ENCODE measurements around the gene LMAN1L.

LMAN1L gene

GRCh38 chr15:74838137-74838516 lies 25.5 kb downstream of the LMAN1L start:
- no peak for DNase-seq (ENCODE audit: low read depth)

GRCh38 chr15:74838746-74839525 lies 26.3 kb downstream of the LMAN1L start:
- DNase-seq (ENCODE audit: low read depth): no peak

- DNase-seq (ENCODE audit: low read depth): no peak
These were observed 27.1 kb downstream of the LMAN1L start for GRCh38 chr15:74839526-74840395.

- no peak for DNase-seq (ENCODE audit: low read depth)
These were observed 28.5 kb downstream of the LMAN1L start for GRCh38 chr15:74840851-74841775.

GRCh38 chr15:74841891-74842373 lies 29.3 kb downstream of the LMAN1L start:
- no peak for DNase-seq (ENCODE audit: low read depth)

- DNase-seq (ENCODE audit: low read depth): peak; percentile 85
These were observed 30.2 kb downstream of the LMAN1L start, which contains the start of gene ULK3 for GRCh38 chr15:74842581-74843444. TSS of gene ULK3 (minus strand) at chr15:74843156. CDS start at chr15:74843105, 51 bp downstream.

GRCh38 chr15:74843445-74843828 lies 30.8 kb downstream of the LMAN1L start:
- no peak for DNase-seq (ENCODE audit: low read depth)

GRCh38 chr15:74843891-74844299 lies 31.3 kb downstream of the LMAN1L start:
- DNase-seq (ENCODE audit: low read depth): no peak

- no peak for DNase-seq (ENCODE audit: low read depth)
These were observed 31.9 kb downstream of the LMAN1L start for GRCh38 chr15:74844319-74845207.

- peak; percentile 37 for DNase-seq (ENCODE audit: low read depth)
These were observed 32.6 kb downstream of the LMAN1L start for GRCh38 chr15:74845208-74845568.

GRCh38 chr15:74845581-74845980 lies 32.9 kb downstream of the LMAN1L start:
- no peak for DNase-seq (ENCODE audit: low read depth)

- no peak for DNase-seq (ENCODE audit: low read depth)
These were observed 34.8 kb downstream of the LMAN1L start for GRCh38 chr15:74847432-74847831.

- no peak for DNase-seq (ENCODE audit: low read depth)
These were observed 37.8 kb downstream of the LMAN1L start for GRCh38 chr15:74850393-74850792.

GRCh38 chr15:74851960-74852359 lies 39.3 kb downstream of the LMAN1L start:
- no peak for DNase-seq (ENCODE audit: low read depth)

GRCh38 chr15:74854453-74855022 lies 41.9 kb downstream of the LMAN1L start:
- DNase-seq (ENCODE audit: low read depth): no peak

- DNase-seq (ENCODE audit: low read depth): no peak
These were observed 43.2 kb downstream of the LMAN1L start for GRCh38 chr15:74855857-74856256.

GRCh38 chr15:74856537-74856936 lies 43.9 kb downstream of the LMAN1L start:
- no peak for DNase-seq (ENCODE audit: low read depth)

GRCh38 chr15:74857082-74857655 lies 44.5 kb downstream of the LMAN1L start:
- DNase-seq (ENCODE audit: low read depth): no peak

Data from stimulated activated CD8-positive, alpha-beta memory T cell treated with anti-CD3 and anti-CD28 coated beads, Interleukin-4, amount 100 ng/mL, for 24 hours (primary cell).